Measurements from ENCODE around the gene D2HGDH. TPM values are rescaled to one million over a fixed set of nuclear protein-coding genes. Genes with fewer than 3 reads are reported as not detected.
A peak's percentile ranks its signal among the peaks of the same experiment; 100 is the strongest.

D2HGDH gene
- total and polyA plus RNA-seq, 9 of the 15 experiments (the other 6 are each of a cell fraction or from before 2014, with no cell fraction given), result 0.39 to 30.8 (median 10.3) TPM

- no peak for TF ChIP-seq PRDM10 (IDR thresholded peaks at IDR 0.05; ENCODE audit: partially characterized antibody)
- TF ChIP-seq USF1 (CRISPR knock-in tag; IDR thresholded peaks at IDR 0.05), result 0 out of 2 replicates have a peak, but pooled peaks have one; percentile 34
- peak; percentile 64 for TF ChIP-seq TAF1 (IDR thresholded peaks at IDR 0.05; ENCODE audit: control insufficient read depth, extremely low read depth, insufficient read depth, low read length, severe bottlenecking)
- peak; percentile 67 for TF ChIP-seq ZBTB40 (IDR thresholded peaks at IDR 0.05)
- no peak for TF ChIP-seq ZBTB40 (CRISPR knock-in tag; IDR thresholded peaks at IDR 0.05)
- no peak for TF ChIP-seq ZNF449 (CRISPR knock-in tag; IDR thresholded peaks at IDR 0.05)
- TF ChIP-seq BRF2 (IDR thresholded peaks at IDR 0.05; ENCODE audit: borderline replicate concordance, insufficient read depth, insufficient read length), result no peak
- peak; percentile 90 for TF ChIP-seq TGIF2 (CRISPR knock-in tag; IDR thresholded peaks at IDR 0.05)
- TF ChIP-seq ZNF668 (CRISPR knock-in tag; IDR thresholded peaks at IDR 0.05), result no peak
Observed at GRCh38 chr2:241686650-241687425, 47.6 kb upstream of the D2HGDH start, which contains the start of gene DTYMK (continued).
